GM19438 (cell line): ENCODE measurements around the gene SYT2.
"Not testable (repeated sequence)": the region's sequence is repeated elsewhere in the genome, so short reads cannot be mapped to it uniquely, and the experiment has no call there.

Source experiments
- ATAC-seq: cut with Tn5 transposase; IDR thresholded peaks from one replicate; pipeline ENCODE4 v1.9.1; 2021; ENCODE audit warnings: low read depth; ENCODE audit not compliant: unreplicated experiment

SYT2 gene

GRCh38 chr1:202599669-202600431 lies 110.4 kb downstream of the SYT2 start:
- ATAC-seq = no peak

DNA sequence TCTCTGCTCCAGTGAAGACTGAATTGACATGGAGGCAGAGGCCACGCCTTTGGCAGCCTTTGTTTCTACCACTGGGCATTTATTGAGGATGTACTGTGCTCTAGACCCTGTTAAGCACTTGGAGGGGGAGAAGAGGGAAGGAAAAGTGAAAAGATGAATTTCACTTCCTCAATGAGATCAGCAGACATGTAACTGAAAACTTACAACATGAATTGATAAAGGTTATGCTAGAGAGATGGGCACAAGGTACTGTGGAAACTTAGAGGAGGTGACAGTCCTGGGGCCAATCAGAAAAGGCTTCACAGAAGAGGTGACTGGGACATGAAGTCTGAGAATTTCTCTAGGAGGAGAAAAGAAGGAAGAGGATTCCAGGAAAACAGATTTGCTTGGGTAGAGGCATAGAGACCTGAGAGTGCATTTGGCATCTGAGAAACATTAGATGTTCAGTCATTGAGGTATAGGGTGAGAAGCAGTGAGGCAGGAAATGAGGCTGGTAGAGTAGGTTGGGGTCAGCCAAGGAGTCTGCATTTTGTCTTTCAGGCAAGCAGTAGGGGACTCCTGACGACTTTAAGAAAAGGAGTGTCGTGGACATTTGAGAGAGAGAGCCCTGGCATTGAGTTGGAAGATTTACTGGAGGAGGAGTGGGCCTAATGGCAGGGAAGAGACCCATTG lies 113.0 kb downstream of the SYT2 start:
- ATAC-seq = no peak

DNA sequence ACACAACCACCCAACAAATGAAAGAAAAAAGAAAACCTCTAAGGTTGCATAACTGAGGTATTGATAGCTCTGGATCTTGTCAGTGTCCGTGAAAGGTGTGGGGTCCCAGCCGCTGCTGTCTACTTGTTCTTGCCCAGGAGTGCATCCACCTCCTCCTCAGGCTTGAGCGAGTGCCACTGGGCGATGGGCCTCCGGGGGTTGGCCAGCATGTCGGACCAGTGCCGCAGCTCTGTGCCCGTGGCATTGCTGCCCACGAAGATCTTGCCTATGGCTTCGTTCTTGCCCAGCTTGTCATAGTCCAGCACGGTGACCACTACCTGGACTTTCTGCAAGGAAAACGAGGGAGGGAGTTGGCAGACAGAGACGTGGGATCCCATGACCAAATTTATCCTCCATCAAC lies 113.6 kb downstream of the SYT2 start:
- ATAC-seq = no peak

GRCh38 chr1:202593845-202594244 lies 116.4 kb downstream of the SYT2 start:
- no peak for ATAC-seq

- ATAC-seq = no peak
These were observed 118.1 kb downstream of the SYT2 start for GRCh38 chr1:202592146-202592545.

- ATAC-seq = no peak
These were observed 118.7 kb downstream of the SYT2 start for GRCh38 chr1:202591515-202591914.

DNA sequence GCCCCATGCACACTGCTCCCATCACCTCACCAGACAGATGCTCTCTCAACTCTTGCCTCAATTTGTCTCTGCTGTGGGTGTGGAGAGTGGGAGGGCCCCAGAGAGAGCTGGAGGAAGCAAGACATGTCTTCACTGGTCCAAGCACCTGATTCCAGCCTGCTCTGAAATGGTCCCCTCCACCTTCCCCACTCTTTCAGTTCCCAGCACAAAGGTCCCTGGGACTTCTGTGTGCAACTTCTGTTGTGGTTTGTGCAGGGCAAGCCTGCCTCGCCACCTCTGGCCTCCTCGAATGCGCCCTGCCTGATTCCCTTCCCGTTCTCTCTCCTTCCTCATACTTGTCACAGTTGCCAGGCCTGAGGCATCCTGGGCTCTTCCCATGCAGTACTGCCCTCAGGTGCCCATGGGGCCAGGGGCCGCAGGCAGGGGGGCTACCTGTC lies 119.3 kb downstream of the SYT2 start:
- ATAC-seq = no peak

DNA sequence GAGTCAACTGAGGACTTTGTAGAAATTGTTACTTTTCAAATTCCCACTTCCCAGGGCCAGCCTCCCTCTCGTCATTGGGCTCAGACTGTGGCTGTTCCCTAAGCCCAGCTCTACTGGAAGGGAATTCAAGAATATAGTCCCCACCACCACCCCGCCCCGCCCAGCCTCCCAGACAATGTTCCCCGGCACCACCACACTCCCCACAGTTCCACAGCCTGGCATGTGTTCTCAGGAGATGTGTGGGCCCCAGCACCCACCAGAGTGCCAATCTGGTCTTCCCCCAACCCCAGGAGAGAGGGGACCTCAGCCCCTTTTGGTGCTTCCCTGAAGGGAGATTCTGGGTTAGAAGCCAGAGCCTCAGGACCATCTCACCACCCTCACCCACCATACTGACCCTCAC lies 120.1 kb downstream of the SYT2 start:
- ATAC-seq = no peak

- no peak for ATAC-seq
These were observed 120.9 kb downstream of the SYT2 start for GRCh38 chr1:202589190-202589930.

- no peak for ATAC-seq
These were observed 121.6 kb downstream of the SYT2 start for GRCh38 chr1:202588503-202589189.

DNA sequence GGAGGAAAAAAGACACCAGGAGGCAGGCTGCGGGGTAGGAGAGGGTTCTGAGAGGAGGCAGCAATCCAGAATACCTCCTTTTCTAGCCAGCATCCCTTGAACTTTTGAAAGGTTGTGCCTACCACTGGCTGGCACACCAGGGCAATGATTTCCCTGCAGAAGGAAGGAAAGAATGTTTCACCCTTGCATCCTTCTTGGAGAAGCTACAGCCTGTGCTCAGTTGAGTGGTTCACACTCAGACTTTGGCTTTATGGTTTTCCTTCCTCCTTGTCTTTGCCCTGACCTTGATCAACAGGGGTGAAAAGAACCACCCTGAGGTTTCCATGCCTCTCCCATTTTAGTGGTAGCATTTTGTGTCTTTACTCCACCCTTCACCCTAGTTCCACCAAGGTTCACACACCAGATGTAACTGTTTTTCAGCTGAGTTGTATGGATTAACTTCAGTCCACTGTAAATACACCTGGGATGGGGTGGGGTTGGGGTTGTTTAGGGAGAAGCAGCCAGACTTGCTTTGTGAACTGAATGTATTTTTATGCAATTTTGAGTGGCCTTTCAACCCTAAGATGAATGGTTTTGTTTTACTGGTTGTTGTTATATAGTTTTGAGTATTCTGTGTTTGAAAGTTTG lies 122.3 kb downstream of the SYT2 start:
- no peak for ATAC-seq

- ATAC-seq = no peak
These were observed 123.4 kb downstream of the SYT2 start for GRCh38 chr1:202586871-202587270.

- ATAC-seq = no peak
These were observed 124.0 kb downstream of the SYT2 start for GRCh38 chr1:202586018-202586821.

GRCh38 chr1:202585590-202585933 lies 124.7 kb downstream of the SYT2 start:
- ATAC-seq = no peak

- no peak for ATAC-seq
These were observed 125.3 kb downstream of the SYT2 start for GRCh38 chr1:202584707-202585589.

- not testable (repeated sequence) for ATAC-seq
These were observed 127.9 kb downstream of the SYT2 start for GRCh38 chr1:202582350-202582749.

DNA sequence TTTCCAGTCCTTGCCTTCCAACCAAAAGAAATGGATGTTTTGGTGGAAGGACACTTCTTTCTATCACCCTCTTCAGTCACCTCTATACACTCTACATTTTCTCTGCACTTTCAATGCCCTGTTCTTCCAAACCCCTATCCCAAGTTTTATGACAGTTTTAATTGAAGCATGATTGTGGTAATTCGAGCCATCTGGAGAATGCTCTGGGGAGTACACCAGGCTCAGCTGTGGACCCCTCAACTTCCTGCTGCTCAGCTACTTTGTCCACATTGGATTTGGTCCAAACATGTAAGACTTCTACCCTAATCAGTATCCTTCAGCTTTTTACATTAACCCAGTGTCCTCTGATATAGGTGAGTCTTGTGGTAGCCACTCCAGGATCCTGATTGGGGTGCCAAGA lies 129.6 kb downstream of the SYT2 start:
- ATAC-seq = no peak

DNA sequence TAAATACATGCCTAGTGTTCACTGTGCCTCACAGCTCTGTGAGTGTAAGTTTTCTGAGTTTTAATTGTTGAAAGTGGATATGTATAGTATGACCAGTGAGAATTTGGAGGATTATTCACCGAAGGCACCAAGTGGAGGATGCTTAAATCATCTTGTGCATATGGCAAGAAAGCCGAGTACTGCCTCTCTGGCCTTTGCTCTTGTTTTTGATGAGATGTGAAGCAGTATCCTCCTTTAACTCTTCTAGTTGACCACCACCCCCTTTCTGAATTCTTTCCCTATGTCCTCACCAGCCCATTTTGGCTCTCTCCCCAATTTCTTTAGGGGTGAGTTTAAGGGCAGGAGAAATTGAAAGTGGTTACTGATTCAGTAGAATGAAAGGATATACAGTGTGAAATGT lies 130.4 kb downstream of the SYT2 start:
- no peak for ATAC-seq

GRCh38 chr1:202578565-202578964 lies 131.7 kb downstream of the SYT2 start:
- no peak for ATAC-seq
